Keratinocyte (primary cell): ENCODE results near the gene PLA2G6. TPM values are rescaled to one million over a fixed set of nuclear protein-coding genes. Genes with fewer than 3 reads are reported as not detected.

ENCODE experiments used
- DNase-seq: peaks from one replicate; pipeline ENCODE4 v3.0.0-alpha.2; 2011; ENCODE audit warnings: low read depth, missing footprints, low spot score
- FAIRE-seq: peaks from 2 replicates; lab custom pipeline; 2011; peaks lifted over from hg19 to GRCh38; lab: Jason Lieb, UNC
- H2AFZ ChIP-seq: 2 replicates; pipeline ENCODE4 v1.6.0; 2012; ENCODE audit warnings: low read length, control low read depth, inconsistent platforms; ENCODE audit not compliant: control insufficient read depth
- H3K27ac ChIP-seq: 2 replicates; pipeline ENCODE4 v1.5.1; 2011; ENCODE audit warnings: low read length; ENCODE audit not compliant: control insufficient read depth, insufficient read depth
- H3K27me3 ChIP-seq: 3 replicates; pipeline ENCODE4 v1.6.0; 2011; ENCODE audit warnings: low read length; ENCODE audit not compliant: control insufficient read depth, insufficient read depth; ENCODE audit errors: extremely low read depth
- H3K36me3 ChIP-seq, 2 experiments: 2 replicates in 1 of 2; 3 replicates in 1 of 2; pipeline ENCODE4 v1.5.1; 2011; ENCODE audit warnings: low read length in 2 of 2, mild to moderate bottlenecking in 1 of 2; ENCODE audit not compliant: control insufficient read depth in 2 of 2, insufficient read depth in 2 of 2; ENCODE audit errors: extremely low read depth in 1 of 2
- H3K4me1 ChIP-seq: 3 replicates; pipeline ENCODE4 v1.5.1; 2011; ENCODE audit warnings: low read length; ENCODE audit not compliant: control insufficient read depth, insufficient read depth; ENCODE audit errors: extremely low read depth
- H3K4me2 ChIP-seq: 3 replicates; pipeline ENCODE4 v1.6.0; 2011; ENCODE audit warnings: low read depth, low read length; ENCODE audit not compliant: control insufficient read depth, insufficient read depth; ENCODE audit errors: extremely low read depth
- H3K4me3 ChIP-seq, 3 experiments: fragments of 200-600 bp in 1 of 3; sonication (generic) in 1 of 3; 2 replicates in 2 of 3; 3 replicates in 1 of 3; pipeline ENCODE4 v1.5.1; 2011 to 2016; ENCODE audit warnings: low read length in 3 of 3, mild to moderate bottlenecking in 3 of 3, control low read depth in 2 of 3, inconsistent platforms in 1 of 3, low read depth in 1 of 3, mixed read lengths in 1 of 3, mixed run types in 1 of 3, moderate library complexity in 1 of 3; ENCODE audit not compliant: control insufficient read depth in 2 of 3, insufficient read depth in 2 of 3; ENCODE audit errors: extremely low read depth in 1 of 3
- H3K79me2 ChIP-seq: 2 replicates; pipeline ENCODE4 v1.6.0; 2012; ENCODE audit warnings: low read length; ENCODE audit not compliant: control insufficient read depth, insufficient read depth
- H3K9ac ChIP-seq: 3 replicates; pipeline ENCODE4 v1.6.0; 2011; ENCODE audit warnings: low read length; ENCODE audit not compliant: control insufficient read depth, insufficient read depth; ENCODE audit errors: extremely low read depth
- H3K9me1 ChIP-seq: 3 replicates; pipeline ENCODE4 v1.6.0; 2011; ENCODE audit warnings: low read length; ENCODE audit not compliant: control insufficient read depth, insufficient read depth; ENCODE audit errors: extremely low read depth
- H3K9me3 ChIP-seq: 2 replicates; pipeline ENCODE4 v1.5.1; 2012; ENCODE audit warnings: low read depth, low read length; ENCODE audit not compliant: control insufficient read depth
- H4K20me1 ChIP-seq: 3 replicates; pipeline ENCODE4 v1.6.0; 2011; ENCODE audit warnings: low read length; ENCODE audit not compliant: control insufficient read depth, insufficient read depth; ENCODE audit errors: extremely low read depth
- CTCF ChIP-seq, 3 experiments: IDR thresholded peaks in 1 of 3; conservative IDR thresholded peaks in 1 of 3; optimal IDR thresholded peaks in 1 of 3; 2 replicates in 2 of 3; 3 replicates in 1 of 3; pipeline versions ENCODE3 to v1.5.1; 2011; ENCODE audit warnings: low read length in 3 of 3, mild to moderate bottlenecking in 3 of 3, moderate library complexity in 2 of 3, control low read depth in 1 of 3, inconsistent platforms in 1 of 3; ENCODE audit not compliant: insufficient read depth in 2 of 3; ENCODE audit errors: extremely low read depth in 1 of 3
- EZH2 ChIP-seq: IDR thresholded peaks from one replicate; pipeline ENCODE4 v1.6.1; 2012; ENCODE audit warnings: inconsistent platforms, mild to moderate bottlenecking, low read length, moderate library complexity
- dilution Hi-C: fragments of 300-500 bp; cut with MboI; formaldehyde crosslinking; loops from one replicate; pipeline ENCODE4 v1.7.0; 2020; ENCODE audit warnings: low sequenced_read_pairs; ENCODE audit not compliant: extremely low pct_ligation_motif_present
- polyA plus RNA-seq, 5 experiments: library from polyadenylated mRNA; depleted of rRNA in 3 of 5; stranded (reverse) in 3 of 5; stranded (forward) in 1 of 5; unstranded in 1 of 5; fragments of >200 nt; gene quantifications; 1 replicate in 1 of 5; 2 replicates in 3 of 5; 3 replicates in 1 of 5; pipeline versions ENCODE4 v1.2.1 to v1.2.3, GENCODE V29; 2011 to 2012; ENCODE audit warnings: missing spikeins in 2 of 5, low read depth in 1 of 5, low replicate concordance in 1 of 5

The PLA2G6 gene
- polyA plus RNA-seq, 1 donor (not counting 4 experiments of a cell fraction or from before 2014, with no cell fraction given): 5.2 TPM

DNA sequence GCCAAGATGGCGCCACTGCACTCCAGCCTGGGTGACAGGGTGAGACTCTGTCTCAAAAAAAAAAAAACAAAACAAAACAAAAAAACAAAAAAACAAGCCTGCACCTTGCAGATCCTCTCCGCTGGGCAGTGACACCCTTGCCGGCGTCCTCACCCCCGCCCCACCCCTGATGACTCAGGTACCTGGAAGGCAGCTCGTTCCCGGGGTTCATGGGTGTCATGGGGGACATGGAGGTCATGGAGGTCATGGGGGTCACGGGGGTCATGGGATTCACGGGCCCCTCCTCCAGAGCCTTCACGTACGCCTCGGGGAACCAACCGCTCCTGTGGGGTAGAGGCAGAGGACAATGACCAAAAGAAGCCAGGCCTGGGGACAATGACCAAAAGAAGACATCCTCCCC lies 94.7 kb downstream of the PLA2G6 start:
- peaks cover 3% of the 10 kb centered on the region for H3K4me1 ChIP-seq
- dilution Hi-C loops: no loop called here
- no peaks in the 10 kb centered on the region for H4K20me1 ChIP-seq
- H3K9me1 ChIP-seq: no peaks in the 10 kb centered on the region
- H2AFZ ChIP-seq: no peak overlapping the region
- TF ChIP-seq EZH2 (no peak), CTCF (optimal IDR thresholded peaks at IDR 0.05 in 1 of 3, IDR thresholded peaks at IDR 0.05 in 1 of 3, conservative IDR thresholded peaks at IDR 0.05 in 1 of 3; ENCODE audit: extremely low read depth in 1 of 3, insufficient read depth in 2 of 3, low read length in 3 of 3) (no peak)
- no peak overlapping the region for H3K9ac ChIP-seq
- no peak for DNase-seq
- H3K9me3 ChIP-seq: no peaks in the 10 kb centered on the region
- H3K4me3 ChIP-seq: no peak overlapping the region
- no peak for FAIRE-seq
- H3K27ac ChIP-seq: no peak overlapping the region
- H3K4me2 ChIP-seq: no peak overlapping the region
- peaks cover 15% of the 10 kb centered on the region for H3K27me3 ChIP-seq
- no peaks in the 10 kb centered on the region for H3K79me2 ChIP-seq
- no peaks in the 10 kb centered on the region for H3K36me3 ChIP-seq

DNA sequence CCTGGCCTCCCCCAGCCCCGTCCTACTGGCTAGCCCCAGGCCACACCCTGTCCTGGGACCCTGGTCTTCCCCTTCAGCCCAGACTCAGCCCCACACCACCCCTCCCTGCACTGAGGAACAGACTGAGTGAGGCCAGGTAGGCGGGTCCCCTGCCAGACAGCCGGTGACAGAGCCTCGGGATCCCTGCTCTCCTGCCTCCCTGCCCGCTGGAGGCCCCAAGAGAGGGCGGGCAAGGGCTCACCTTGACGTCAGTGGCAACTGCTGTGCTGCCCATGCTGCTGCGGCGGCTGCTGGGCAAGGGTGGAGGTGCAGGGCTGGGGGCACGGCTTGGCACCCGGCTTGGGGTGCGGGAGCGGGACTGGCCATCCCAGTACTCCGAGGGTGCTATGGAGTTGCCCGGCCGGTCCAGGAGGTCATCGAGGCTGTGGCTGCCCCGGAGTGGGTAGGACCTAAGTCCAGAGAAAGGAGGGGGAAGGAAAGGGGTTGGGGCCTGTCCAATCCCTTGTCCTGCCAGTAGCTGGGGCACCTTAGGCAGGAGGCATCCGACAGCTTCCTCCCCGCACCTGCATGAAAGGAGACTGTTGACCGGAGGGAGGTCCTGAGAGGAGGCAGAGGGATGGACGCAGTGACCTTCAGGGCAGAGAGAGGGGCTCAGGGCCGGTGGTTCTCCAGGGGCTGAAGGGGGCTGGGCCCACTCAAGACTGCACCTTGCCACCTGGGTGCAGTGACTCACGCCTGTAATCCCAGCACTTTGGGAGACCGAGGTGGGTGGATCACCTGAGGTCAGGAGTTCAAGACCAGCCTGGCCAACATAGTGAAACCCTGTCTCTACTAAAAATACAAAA lies 95.4 kb downstream of the PLA2G6 start:
- dilution Hi-C loops: no loop called here
- no peak for DNase-seq
- Histone ChIP-seq H3K9me3 (no peaks in the 10 kb centered on the region), H3K4me1 (peaks cover 3% of the 10 kb centered on the region), H3K27me3 (peaks cover 20% of the 10 kb centered on the region), H2AFZ (no peak overlapping the region), H3K4me3 (no peak overlapping the region), H3K9ac (no peak overlapping the region), H3K27ac (no peak overlapping the region), H4K20me1 (no peaks in the 10 kb centered on the region), H3K4me2 (no peak overlapping the region), H3K79me2 (no peaks in the 10 kb centered on the region), H3K9me1 (no peaks in the 10 kb centered on the region), H3K36me3 (no peaks in the 10 kb centered on the region)
- no peak for FAIRE-seq
- no peak for TF ChIP-seq EZH2
- no peak for TF ChIP-seq CTCF (optimal IDR thresholded peaks at IDR 0.05 in 1 of 3, IDR thresholded peaks at IDR 0.05 in 1 of 3, conservative IDR thresholded peaks at IDR 0.05 in 1 of 3; ENCODE audit: extremely low read depth in 1 of 3, insufficient read depth in 2 of 3, low read length in 3 of 3)
